Suprapubic skin (tissue), 4 donors: ENCODE data around the gene CACNA2D4.

Experiments
- CTCF ChIP-seq, 2 donors: fragments of 200-600 bp in 1 of 2; fragments of 450-650 bp in 1 of 2; sonication (generic) in 1 of 2; IDR thresholded peaks; one replicate each; pipeline ENCODE4 v1.5.1; 2016 to 2019; ENCODE audit warnings: antibody characterized with exemption in 2 of 2, mild to moderate bottlenecking in 1 of 2, moderate library complexity in 1 of 2
- EP300 ChIP-seq: sonication (generic); formaldehyde crosslinking; IDR thresholded peaks from one replicate; pipeline ENCODE4 v1.6.1; 2017; ENCODE audit warnings: antibody characterized with exemption
- POLR2A ChIP-seq, 2 donors: fragments of 450-650 bp; IDR thresholded peaks; one replicate each; pipeline ENCODE4 v1.6.1; 2017; ENCODE audit warnings: antibody characterized with exemption in 2 of 2, mild to moderate bottlenecking in 2 of 2, moderate library complexity in 2 of 2
- POLR2AphosphoS5 ChIP-seq, 3 donors: sonication (generic); formaldehyde crosslinking; IDR thresholded peaks; one replicate each; pipeline ENCODE4 v1.6.1; 2017; ENCODE audit warnings: antibody characterized with exemption in 3 of 3

GRCh38 chr12:1841586-1842182 lies 76.8 kb downstream of the CACNA2D4 start:
- TF ChIP-seq CTCF (IDR thresholded peaks at IDR 0.05) (no peak), POLR2A (IDR thresholded peaks at IDR 0.05) (no peak), EP300 (no peak), POLR2AphosphoS5 (IDR thresholded peaks at IDR 0.05) (no peak)
